Hepatocyte (in vitro differentiated cells): ENCODE measurements around the gene SLC39A11.

Experiments
- EZH2 ChIP-seq: fragments of 200-600 bp; sonication (generic); IDR thresholded peaks from 2 replicates; pipeline ENCODE4 v1.6.1; 2016; ENCODE audit warnings: antibody characterized with exemption, mild to moderate bottlenecking, borderline replicate concordance
- EZH2phosphoT487 ChIP-seq: fragments of 200-600 bp; sonication (generic); IDR thresholded peaks from one replicate; pipeline ENCODE4 v1.6.1; 2018; ENCODE audit warnings: antibody characterized with exemption, mild to moderate bottlenecking, low read depth, moderate library complexity; ENCODE audit not compliant: unreplicated experiment, severe bottlenecking
- TF ChIP-seq, protein P1 (sequence below): fragments of 200-600 bp; sonication (generic); IDR thresholded peaks from 2 replicates; pipeline ENCODE4 v1.5.1; 2016; ENCODE audit warnings: antibody characterized with exemption, mild to moderate bottlenecking; ENCODE audit not compliant: poor library complexity

DNA sequence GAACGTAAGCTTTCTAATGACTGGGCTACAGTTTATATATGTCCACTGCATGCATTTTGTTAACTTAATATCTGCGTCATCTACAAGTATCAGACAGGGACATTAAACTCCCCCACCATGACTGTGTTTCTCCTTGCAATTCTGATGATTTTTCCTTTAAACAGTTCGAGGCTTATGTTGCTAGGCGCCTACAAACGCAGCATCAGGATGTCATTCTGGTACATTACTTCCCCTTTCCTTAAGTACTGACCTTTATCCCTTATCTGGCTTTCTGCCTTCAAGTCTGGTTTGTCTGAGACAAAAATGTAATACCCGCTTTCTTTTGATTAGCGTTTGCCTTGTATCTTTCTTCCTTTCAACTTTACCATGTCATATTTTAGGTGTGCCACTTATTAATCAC lies 362.4 kb downstream of the SLC39A11 start:
- TF ChIP-seq, protein P1, sequence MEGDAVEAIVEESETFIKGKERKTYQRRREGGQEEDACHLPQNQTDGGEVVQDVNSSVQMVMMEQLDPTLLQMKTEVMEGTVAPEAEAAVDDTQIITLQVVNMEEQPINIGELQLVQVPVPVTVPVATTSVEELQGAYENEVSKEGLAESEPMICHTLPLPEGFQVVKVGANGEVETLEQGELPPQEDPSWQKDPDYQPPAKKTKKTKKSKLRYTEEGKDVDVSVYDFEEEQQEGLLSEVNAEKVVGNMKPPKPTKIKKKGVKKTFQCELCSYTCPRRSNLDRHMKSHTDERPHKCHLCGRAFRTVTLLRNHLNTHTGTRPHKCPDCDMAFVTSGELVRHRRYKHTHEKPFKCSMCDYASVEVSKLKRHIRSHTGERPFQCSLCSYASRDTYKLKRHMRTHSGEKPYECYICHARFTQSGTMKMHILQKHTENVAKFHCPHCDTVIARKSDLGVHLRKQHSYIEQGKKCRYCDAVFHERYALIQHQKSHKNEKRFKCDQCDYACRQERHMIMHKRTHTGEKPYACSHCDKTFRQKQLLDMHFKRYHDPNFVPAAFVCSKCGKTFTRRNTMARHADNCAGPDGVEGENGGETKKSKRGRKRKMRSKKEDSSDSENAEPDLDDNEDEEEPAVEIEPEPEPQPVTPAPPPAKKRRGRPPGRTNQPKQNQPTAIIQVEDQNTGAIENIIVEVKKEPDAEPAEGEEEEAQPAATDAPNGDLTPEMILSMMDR = no peak
- TF ChIP-seq EZH2 = no peak
- TF ChIP-seq EZH2phosphoT487 = no peak
